GM12875 (cell line): ENCODE results near the gene SCARF2.
"Not testable (repeated sequence)": the region's sequence is repeated elsewhere in the genome, so short reads cannot be mapped to it uniquely, and the experiment has no call there.

Experiments
- H3K4me3 ChIP-seq: one replicate; pipeline ENCODE4 v1.5.1; 2011; ENCODE audit warnings: low read depth, low read length, control low read depth
- CTCF ChIP-seq: IDR thresholded peaks from 2 replicates; pipeline ENCODE4 v1.5.1; 2011; ENCODE audit warnings: low read depth, mild to moderate bottlenecking, control low read depth, inconsistent platforms, low read length, moderate library complexity, borderline replicate concordance; ENCODE audit not compliant: insufficient read depth

The SCARF2 gene

GRCh38 chr22:20384171-20384570 is 53.5 kb downstream of the SCARF2 start:
- H3K4me3 ChIP-seq, result no peak overlapping the region
- no peak for TF ChIP-seq CTCF

- TF ChIP-seq CTCF, result no peak
- H3K4me3 ChIP-seq, result no peak overlapping the region
Observed at GRCh38 chr22:20383538-20383937, 54.1 kb downstream of the SCARF2 start.

- no peak overlapping the region for H3K4me3 ChIP-seq
- TF ChIP-seq CTCF, result no peak
Observed at GRCh38 chr22:20380486-20380885, 57.1 kb downstream of the SCARF2 start.

GRCh38 chr22:20378684-20379083 is 58.9 kb downstream of the SCARF2 start:
- not testable (repeated sequence) for H3K4me3 ChIP-seq

- H3K4me3 ChIP-seq, result no peak overlapping the region
- no peak for TF ChIP-seq CTCF
Observed at GRCh38 chr22:20378110-20378509, 59.5 kb downstream of the SCARF2 start.

GRCh38 chr22:20376983-20377382 is 60.6 kb downstream of the SCARF2 start:
- not testable (repeated sequence) for H3K4me3 ChIP-seq

- not testable (repeated sequence) for H3K4me3 ChIP-seq
Observed at GRCh38 chr22:20376281-20376680, 61.3 kb downstream of the SCARF2 start.
